ENCODE results near the gene CDH4. TPM values are rescaled to one million over a fixed set of nuclear protein-coding genes. Genes with fewer than 3 reads are reported as not detected.

The CDH4 gene
- total RNA-seq, 1 donor from 2014 or later, result 8.3 TPM

GRCh38 chr20:61293951-61294350 lies 41.9 kb downstream of the CDH4 start:
- Mint-ChIP-seq H3K4me3 (no peak overlapping the region), H3K4me1 (ENCODE audit: unreplicated experiment) (peaks cover 8% of the 10 kb centered on the region), H3K36me3 (no peaks in the 10 kb centered on the region), H3K9me3 (no peaks in the 10 kb centered on the region), H3K27me3 (no peaks in the 10 kb centered on the region), H3K27ac (no peak overlapping the region)
- no peak for DNase-seq (ENCODE audit: extremely low spot score, unreplicated experiment)
- TF ChIP-seq, protein P1, sequence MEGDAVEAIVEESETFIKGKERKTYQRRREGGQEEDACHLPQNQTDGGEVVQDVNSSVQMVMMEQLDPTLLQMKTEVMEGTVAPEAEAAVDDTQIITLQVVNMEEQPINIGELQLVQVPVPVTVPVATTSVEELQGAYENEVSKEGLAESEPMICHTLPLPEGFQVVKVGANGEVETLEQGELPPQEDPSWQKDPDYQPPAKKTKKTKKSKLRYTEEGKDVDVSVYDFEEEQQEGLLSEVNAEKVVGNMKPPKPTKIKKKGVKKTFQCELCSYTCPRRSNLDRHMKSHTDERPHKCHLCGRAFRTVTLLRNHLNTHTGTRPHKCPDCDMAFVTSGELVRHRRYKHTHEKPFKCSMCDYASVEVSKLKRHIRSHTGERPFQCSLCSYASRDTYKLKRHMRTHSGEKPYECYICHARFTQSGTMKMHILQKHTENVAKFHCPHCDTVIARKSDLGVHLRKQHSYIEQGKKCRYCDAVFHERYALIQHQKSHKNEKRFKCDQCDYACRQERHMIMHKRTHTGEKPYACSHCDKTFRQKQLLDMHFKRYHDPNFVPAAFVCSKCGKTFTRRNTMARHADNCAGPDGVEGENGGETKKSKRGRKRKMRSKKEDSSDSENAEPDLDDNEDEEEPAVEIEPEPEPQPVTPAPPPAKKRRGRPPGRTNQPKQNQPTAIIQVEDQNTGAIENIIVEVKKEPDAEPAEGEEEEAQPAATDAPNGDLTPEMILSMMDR (conservative IDR thresholded peaks at IDR 0.05), result no peak

DNA sequence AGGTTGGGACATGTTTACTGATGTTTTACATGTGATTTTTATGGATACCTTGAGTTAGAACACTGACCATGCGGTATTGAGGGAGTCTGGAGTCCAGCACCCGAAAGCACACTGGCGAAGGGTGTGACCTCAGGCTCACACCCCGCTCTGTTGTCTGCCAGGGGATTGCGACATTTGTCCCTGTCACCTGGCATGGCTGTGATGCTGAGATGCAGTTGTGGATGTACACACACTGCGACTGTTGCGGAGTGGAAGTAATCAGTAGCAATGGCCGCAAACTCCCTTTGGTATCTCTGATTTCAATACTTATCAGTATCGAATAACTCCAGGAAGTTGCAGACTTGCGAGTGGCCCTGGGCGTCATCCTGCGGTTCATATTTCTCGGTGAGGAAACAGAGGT lies 43.2 kb downstream of the CDH4 start:
- Mint-ChIP-seq H3K36me3 (no peaks in the 10 kb centered on the region), H3K4me1 (ENCODE audit: unreplicated experiment) (peaks cover 18% of the 10 kb centered on the region), H3K27me3 (no peaks in the 10 kb centered on the region), H3K27ac (no peak overlapping the region), H3K9me3 (no peaks in the 10 kb centered on the region), H3K4me3 (no peak overlapping the region)
- DNase-seq (ENCODE audit: extremely low spot score, unreplicated experiment), result no peak
- TF ChIP-seq, protein P1 (conservative IDR thresholded peaks at IDR 0.05), result no peak

DNA sequence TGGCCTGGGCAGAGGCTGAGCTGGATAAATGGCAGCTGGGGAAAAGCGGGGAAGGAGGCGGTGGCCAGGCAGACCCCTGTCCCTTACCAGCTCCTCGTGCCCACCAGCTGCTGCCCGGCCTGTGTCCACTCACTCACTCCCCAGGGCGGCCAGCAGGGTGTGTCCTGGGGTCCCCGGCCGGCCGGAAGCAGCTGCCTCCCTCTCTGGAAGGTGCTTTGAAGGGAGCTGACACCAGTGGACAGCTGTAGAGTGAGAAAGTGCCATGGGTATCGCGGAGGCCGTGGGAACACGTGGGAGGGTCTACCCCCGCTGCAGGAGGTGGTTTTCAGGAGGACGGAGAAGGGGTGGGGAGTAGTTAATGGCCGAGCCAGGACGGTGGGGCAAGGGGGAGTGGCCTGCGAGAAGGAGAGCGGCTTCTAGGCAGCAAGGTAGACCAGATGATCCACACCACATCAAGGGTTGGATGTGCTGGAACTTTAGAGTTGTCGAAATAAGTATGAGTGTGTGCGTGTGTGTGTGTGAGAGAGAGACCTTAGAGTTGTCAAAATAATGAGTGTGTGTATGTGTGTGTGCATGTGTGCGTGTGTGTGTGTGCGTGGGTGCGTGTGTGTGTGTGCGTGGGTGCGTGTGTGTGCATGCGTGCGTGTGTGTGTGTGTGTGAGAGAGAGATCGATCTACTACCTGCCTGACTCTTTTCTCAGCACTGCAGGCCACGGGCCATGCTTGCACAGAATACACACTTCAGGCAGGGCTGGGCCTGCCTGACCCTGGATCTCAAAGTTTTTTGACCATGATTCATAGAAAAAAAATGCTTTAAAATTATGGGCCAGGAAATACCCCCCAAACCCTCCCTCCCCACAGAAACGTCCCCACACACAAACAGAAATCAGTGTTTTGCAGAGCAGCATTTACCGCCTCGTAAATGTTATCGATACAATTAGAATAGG lies 43.9 kb downstream of the CDH4 start:
- TF ChIP-seq, protein P1 (conservative IDR thresholded peaks at IDR 0.05), result no peak
- no peaks in the 10 kb centered on the region for H3K27me3 Mint-ChIP-seq
- peaks cover 18% of the 10 kb centered on the region for H3K4me1 Mint-ChIP-seq (ENCODE audit: unreplicated experiment)
- H3K27ac Mint-ChIP-seq, result no peak overlapping the region
- H3K4me3 Mint-ChIP-seq, result no peak overlapping the region
- H3K9me3 Mint-ChIP-seq, result no peaks in the 10 kb centered on the region
- H3K36me3 Mint-ChIP-seq, result no peaks in the 10 kb centered on the region
- DNase-seq (ENCODE audit: extremely low spot score, unreplicated experiment), result no peak

GRCh38 chr20:61296629-61297019 lies 44.6 kb downstream of the CDH4 start:
- Mint-ChIP-seq H3K4me1 (ENCODE audit: unreplicated experiment) (peaks cover 18% of the 10 kb centered on the region), H3K4me3 (no peak overlapping the region), H3K27me3 (no peaks in the 10 kb centered on the region), H3K9me3 (no peaks in the 10 kb centered on the region), H3K36me3 (no peaks in the 10 kb centered on the region), H3K27ac (no peak overlapping the region)
- no peak for DNase-seq (ENCODE audit: extremely low spot score, unreplicated experiment)
- TF ChIP-seq, protein P1 (conservative IDR thresholded peaks at IDR 0.05), result no peak

DNA sequence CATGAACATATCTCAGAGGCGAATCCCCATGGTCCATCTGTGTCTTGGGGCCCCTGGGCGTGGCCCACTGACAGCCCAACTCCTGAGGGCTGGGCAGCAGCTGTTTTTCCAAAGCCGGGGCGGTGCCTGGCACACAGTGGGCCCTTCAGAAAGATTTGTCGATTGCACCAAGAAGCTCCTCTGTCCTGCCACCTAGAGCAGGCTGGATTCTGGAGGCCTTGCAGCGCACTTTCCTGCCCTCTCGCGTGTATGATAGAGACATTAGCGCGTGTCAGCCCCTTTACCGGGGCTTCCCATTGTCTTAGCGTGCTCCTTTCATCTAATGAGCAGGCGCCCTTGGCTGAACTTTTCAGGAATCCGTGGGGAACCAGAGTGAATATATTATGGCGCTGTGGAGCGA lies 45.4 kb downstream of the CDH4 start:
- TF ChIP-seq, protein P1 (conservative IDR thresholded peaks at IDR 0.05), result no peak
- DNase-seq (ENCODE audit: extremely low spot score, unreplicated experiment), result no peak
- Mint-ChIP-seq H3K4me1 (ENCODE audit: unreplicated experiment) (peaks cover 18% of the 10 kb centered on the region), H3K27me3 (no peaks in the 10 kb centered on the region), H3K4me3 (no peak overlapping the region), H3K36me3 (no peaks in the 10 kb centered on the region), H3K9me3 (no peaks in the 10 kb centered on the region), H3K27ac (no peak overlapping the region)
